HG02885 (cell line): Measurements from ENCODE around the gene TNIP3.

Experiments
- ATAC-seq: cut with Tn5 transposase; IDR thresholded peaks from one replicate; pipeline ENCODE4 v1.9.1; 2021; ENCODE audit warnings: mild to moderate bottlenecking; ENCODE audit not compliant: unreplicated experiment, poor library complexity

The TNIP3 gene

GRCh38 chr4:121140716-121141460 is 23.2 kb downstream of the TNIP3 start:
- no peak for ATAC-seq

GRCh38 chr4:121139533-121140222 is 24.4 kb downstream of the TNIP3 start:
- ATAC-seq, result peak; percentile 81

- peak; percentile 56 for ATAC-seq
Observed at GRCh38 chr4:121138039-121138825, 25.9 kb downstream of the TNIP3 start.

- no peak for ATAC-seq
Observed at GRCh38 chr4:121130326-121130660, 33.8 kb downstream of the TNIP3 start.

- ATAC-seq, result no peak
Observed at GRCh38 chr4:121129606-121130325, 34.4 kb downstream of the TNIP3 start.

GRCh38 chr4:121127100-121127499 is 37.0 kb downstream of the TNIP3 start:
- ATAC-seq, result no peak

- no peak for ATAC-seq
Observed at GRCh38 chr4:121126449-121127006, 37.6 kb downstream of the TNIP3 start.

- ATAC-seq, result no peak
Observed at GRCh38 chr4:121125498-121125885, 38.6 kb downstream of the TNIP3 start.

GRCh38 chr4:121122661-121123060 is 41.5 kb downstream of the TNIP3 start:
- no peak for ATAC-seq

- no peak for ATAC-seq
Observed at GRCh38 chr4:121119715-121120114, 44.4 kb downstream of the TNIP3 start.

GRCh38 chr4:121118344-121118743 is 45.8 kb downstream of the TNIP3 start:
- ATAC-seq, result no peak

GRCh38 chr4:121114756-121115155 is 49.4 kb downstream of the TNIP3 start:
- no peak for ATAC-seq

- no peak for ATAC-seq
Observed at GRCh38 chr4:121112530-121112929, 51.6 kb downstream of the TNIP3 start.

GRCh38 chr4:121108557-121108956 is 55.6 kb downstream of the TNIP3 start:
- no peak for ATAC-seq

GRCh38 chr4:121107507-121107906 is 56.6 kb downstream of the TNIP3 start:
- ATAC-seq, result no peak

- peak; percentile 58 for ATAC-seq
Observed at GRCh38 chr4:121100093-121100775, 63.9 kb downstream of the TNIP3 start.

GRCh38 chr4:121098266-121098665 is 65.9 kb downstream of the TNIP3 start:
- ATAC-seq, result no peak

- ATAC-seq, result no peak
Observed at GRCh38 chr4:121096629-121097028, 67.5 kb downstream of the TNIP3 start.

- ATAC-seq, result no peak
Observed at GRCh38 chr4:121096191-121096590, 67.9 kb downstream of the TNIP3 start.
